DND-41 (cell line): ENCODE results near the gene SLX4.

Experiments
- ATAC-seq: fragments of 200-7000 bp; cut with Tn5 transposase; 3 replicates; pipeline ENCODE4 v1.9.1; 2021; ENCODE audit warnings: low read depth; ENCODE audit not compliant: insufficient read depth
- DNase-seq: peaks from one replicate; pipeline ENCODE4 v3.0.0-alpha.2; 2020
- H2AFZ ChIP-seq: 2 replicates; pipeline ENCODE4 v1.6.0; 2012; ENCODE audit warnings: low read depth, low read length
- H3K27ac ChIP-seq: 2 replicates; pipeline ENCODE4 v1.5.1; 2012; ENCODE audit warnings: low read length, inconsistent platforms
- H3K27me3 ChIP-seq: fragments of 200-600 bp; sonication (generic); 2 replicates; pipeline ENCODE4 v1.6.0; 2012; ENCODE audit warnings: low read length, mild to moderate bottlenecking, inconsistent platforms; ENCODE audit not compliant: insufficient read depth, poor library complexity
- H3K36me3 ChIP-seq: 2 replicates; pipeline ENCODE4 v1.5.1; 2012; ENCODE audit warnings: low read length, inconsistent platforms; ENCODE audit not compliant: insufficient read depth
- H3K4me1 ChIP-seq: 2 replicates; pipeline ENCODE4 v1.5.1; 2012; ENCODE audit warnings: mild to moderate bottlenecking, low read length; ENCODE audit not compliant: insufficient read depth
- H3K4me2 ChIP-seq: 2 replicates; pipeline ENCODE4 v1.6.0; 2012; ENCODE audit warnings: mild to moderate bottlenecking, moderate library complexity, low read length, inconsistent platforms; ENCODE audit not compliant: insufficient read depth
- H3K4me3 ChIP-seq, 2 experiments: fragments of 200-600 bp in 1 of 2; shearing (Covaris generic) in 1 of 2; 2 replicates each; pipeline ENCODE4 v1.5.1; 2012 to 2016; ENCODE audit warnings: inconsistent platforms in 2 of 2, low read length in 2 of 2, mild to moderate bottlenecking in 2 of 2, low read depth in 1 of 2, moderate library complexity in 1 of 2
- H3K79me2 ChIP-seq: 2 replicates; pipeline ENCODE4 v1.6.0; 2012; ENCODE audit warnings: low read length, inconsistent platforms; ENCODE audit not compliant: insufficient read depth
- H3K9ac ChIP-seq: 2 replicates; pipeline ENCODE4 v1.6.0; 2012; ENCODE audit warnings: low read depth, mild to moderate bottlenecking, inconsistent platforms, low read length, moderate library complexity
- H3K9me3 ChIP-seq: 2 replicates; pipeline ENCODE4 v1.5.1; 2012; ENCODE audit warnings: low read length, moderate library complexity, mild to moderate bottlenecking, inconsistent platforms; ENCODE audit not compliant: insufficient read depth, severe bottlenecking
- H4K20me1 ChIP-seq: 2 replicates; pipeline ENCODE4 v1.6.0; 2012; ENCODE audit warnings: low read length; ENCODE audit not compliant: insufficient read depth
- CTCF ChIP-seq: IDR thresholded peaks from 2 replicates; pipeline ENCODE4 v1.5.1; 2012; ENCODE audit warnings: borderline replicate concordance, low read length, moderate library complexity, mild to moderate bottlenecking; ENCODE audit not compliant: poor library complexity, severe bottlenecking; ENCODE audit errors: extremely low read depth
- EZH2 ChIP-seq: IDR thresholded peaks from 3 replicates; pipeline ENCODE4 v1.6.1; 2012; ENCODE audit warnings: borderline replicate concordance, low read depth, mild to moderate bottlenecking, moderate library complexity, low read length, inconsistent platforms; ENCODE audit not compliant: severe bottlenecking

Gene SLX4

GRCh38 chr16:3562914-3563480, 48.4 kb downstream of the SLX4 start:
- Histone ChIP-seq H3K27me3 (no peaks in the 10 kb centered on the region), H3K27ac (no peak overlapping the region), H3K4me2 (no peak overlapping the region), H3K4me3 (no peak overlapping the region), H4K20me1 (no peaks in the 10 kb centered on the region), H3K9me3 (no peaks in the 10 kb centered on the region), H3K4me1 (no peaks in the 10 kb centered on the region), H3K79me2 (no peaks in the 10 kb centered on the region), H3K36me3 (peaks cover 39% of the 10 kb centered on the region), H2AFZ (no peak overlapping the region), H3K9ac (no peak overlapping the region)
- no peak for TF ChIP-seq CTCF
- no peak for TF ChIP-seq EZH2
- DNase-seq (no peak), ATAC-seq (no peak)

GRCh38 chr16:3561626-3562025, 49.8 kb downstream of the SLX4 start:
- Histone ChIP-seq H3K36me3 (peaks cover 47% of the 10 kb centered on the region), H3K27me3 (no peaks in the 10 kb centered on the region), H3K4me3 (no peak overlapping the region), H3K4me2 (no peak overlapping the region), H3K4me1 (no peaks in the 10 kb centered on the region), H3K79me2 (no peaks in the 10 kb centered on the region), H3K27ac (no peak overlapping the region), H3K9me3 (no peaks in the 10 kb centered on the region), H3K9ac (no peak overlapping the region), H2AFZ (no peak overlapping the region), H4K20me1 (no peaks in the 10 kb centered on the region)
- ATAC-seq (no peak), DNase-seq (no peak)
- TF ChIP-seq EZH2 = no peak
- TF ChIP-seq CTCF = no peak

GRCh38 chr16:3554351-3554928, 57.0 kb downstream of the SLX4 start:
- Histone ChIP-seq H3K27me3 (no peaks in the 10 kb centered on the region), H3K9ac (no peak overlapping the region), H2AFZ (no peak overlapping the region), H4K20me1 (no peaks in the 10 kb centered on the region), H3K4me1 (no peaks in the 10 kb centered on the region), H3K27ac (no peak overlapping the region), H3K4me2 (no peak overlapping the region), H3K4me3 (no peak overlapping the region), H3K79me2 (no peaks in the 10 kb centered on the region), H3K9me3 (no peaks in the 10 kb centered on the region), H3K36me3 (peaks cover 57% of the 10 kb centered on the region)
- DNase-seq (no peak), ATAC-seq (no peak)
- TF ChIP-seq EZH2 (no peak), CTCF (no peak)
